Activated CD4-positive, alpha-beta T cell treated with anti-CD3 and anti-CD28 coated beads, Interleukin-2, amount 10 ng/mL, durations not matched to agents 24 days and 14 days (primary cell): ENCODE measurements around the gene ALPK1. TPM values are rescaled to one million over a fixed set of nuclear protein-coding genes. Genes with fewer than 3 reads are reported as not detected.
A peak's percentile ranks its signal among the peaks of the same experiment; 100 is the strongest.
"Not testable (repeated sequence)": the region's sequence is repeated elsewhere in the genome, so short reads cannot be mapped to it uniquely, and the experiment has no call there.

Experiments used
- DNase-seq: peaks from one replicate; pipeline ENCODE4 v3.0.0; 2022
- H3K27ac Mint-ChIP-seq: one replicate; pipeline ENCODE4 v1.8.0; 2022; ENCODE audit warnings: mild to moderate bottlenecking, mixed read lengths
- H3K27me3 Mint-ChIP-seq: one replicate; pipeline ENCODE4 v1.8.0; 2022; ENCODE audit warnings: mixed read lengths
- H3K36me3 Mint-ChIP-seq: one replicate; pipeline ENCODE4 v1.8.0; 2022; ENCODE audit warnings: low read depth, mild to moderate bottlenecking, mixed read lengths
- H3K4me1 Mint-ChIP-seq: one replicate; pipeline ENCODE4 v1.8.0; 2021; ENCODE audit warnings: mixed read lengths
- H3K4me3 Mint-ChIP-seq: one replicate; pipeline ENCODE4 v1.8.0; 2022; ENCODE audit warnings: mild to moderate bottlenecking, moderate library complexity, mixed read lengths
- H3K9me3 Mint-ChIP-seq: one replicate; pipeline ENCODE4 v1.8.0; 2021; ENCODE audit warnings: mixed read lengths
- intact Hi-C: fragments of 100-400 bp; cut with micrococcal nuclease; formaldehyde crosslinking; loops from one replicate; pipeline ENCODE4 v1.15.1; 2023
- total RNA-seq: library from RNA; stranded (reverse); gene quantifications from 2 replicates; pipeline ENCODE4 v1.2.3, GENCODE V29; 2022

ALPK1 gene
- total RNA-seq, 1 donor from 2014 or later = 9.1 TPM

DNA sequence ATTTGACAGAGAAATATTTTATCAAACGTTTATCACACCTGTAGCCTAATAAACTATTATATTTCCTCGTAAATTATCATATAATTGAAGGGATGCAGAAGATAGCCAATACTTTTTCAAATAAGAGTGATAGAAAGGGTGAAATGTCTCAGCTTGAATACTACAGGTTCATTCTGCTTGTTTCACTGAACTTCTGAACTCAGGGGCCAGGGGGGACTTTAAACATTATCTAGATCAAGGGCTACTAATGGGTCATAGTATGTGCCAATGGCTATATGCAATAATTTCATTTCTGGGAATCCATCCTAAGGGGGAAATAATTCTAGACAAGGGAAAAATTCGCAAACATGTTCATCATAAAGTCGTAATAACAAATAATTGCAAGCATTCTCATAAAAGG is 2.6 kb downstream of the ALPK1 start:
- Mint-ChIP-seq H3K9me3 (no peaks in the 10 kb centered on the region), H3K4me3 (peak overlapping the region; percentile 31)

DNA sequence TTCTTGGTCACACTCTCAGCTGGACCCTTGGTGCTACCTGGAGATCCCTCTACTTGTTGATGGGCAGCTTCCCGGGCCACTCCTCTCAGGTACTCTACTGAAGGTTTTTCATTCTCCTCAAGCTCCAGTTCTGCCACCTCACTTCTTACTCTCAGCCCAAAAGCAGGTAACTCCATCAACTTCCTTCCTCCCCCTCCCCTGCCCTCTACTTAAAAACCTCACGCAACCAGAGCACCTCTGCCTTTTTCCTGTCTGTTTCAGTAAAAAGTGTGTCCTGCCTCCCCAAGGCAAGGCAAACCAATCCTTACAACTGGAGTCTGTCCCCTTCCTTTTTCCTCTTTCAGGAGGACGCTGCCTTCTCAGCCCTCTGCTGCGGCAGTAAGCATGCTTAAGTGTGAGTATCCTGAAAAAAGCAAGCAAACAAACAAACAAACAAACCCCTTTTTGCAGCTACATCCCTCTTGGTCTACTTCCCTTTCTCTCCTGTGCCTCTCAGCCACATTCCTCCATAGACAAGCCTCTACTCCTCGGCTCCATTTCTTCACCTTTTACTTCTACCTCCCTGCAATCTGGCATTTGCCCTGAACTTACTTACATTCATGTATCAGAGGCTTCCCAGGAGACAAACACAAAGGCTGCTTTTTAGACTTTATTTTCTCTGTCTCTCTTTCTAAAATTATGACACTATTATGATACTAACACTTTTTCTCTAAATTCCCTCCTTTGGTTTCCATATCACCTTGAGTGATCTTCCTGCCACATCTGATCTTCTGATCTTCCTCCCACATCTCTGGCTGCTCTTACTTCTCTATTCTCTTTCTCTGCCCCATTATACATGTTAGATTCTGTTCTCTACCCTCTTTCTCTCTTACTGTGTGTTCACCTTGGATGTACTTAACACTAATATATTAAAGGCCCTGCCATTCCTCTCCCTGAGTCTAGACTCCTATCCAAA is 5.4 kb downstream of the ALPK1 start:
- Mint-ChIP-seq H3K4me1 (peaks cover 28% of the 10 kb centered on the region), H3K9me3 (peaks cover 6% of the 10 kb centered on the region), H3K27me3 (no peaks in the 10 kb centered on the region), H3K27ac (no peak overlapping the region), H3K36me3 (peaks cover 16% of the 10 kb centered on the region), H3K4me3 (no peak overlapping the region)
- intact Hi-C loops = loop anchor here (1.0 to 5.0 kb wide), 2 partner anchors 14 to 70 kb away; partner anchors contain the start of gene AP1AR
- peak; percentile 73 for DNase-seq

More for the DNA sequence above, 2.6 kb downstream of the ALPK1 start:
- H3K4me1 Mint-ChIP-seq = peaks cover 26% of the 10 kb centered on the region
- H3K27ac Mint-ChIP-seq = no peak overlapping the region
- no peaks in the 10 kb centered on the region for H3K27me3 Mint-ChIP-seq
- peaks cover 3% of the 10 kb centered on the region for H3K36me3 Mint-ChIP-seq
- no peak for DNase-seq
- intact Hi-C loops = loop anchor here (5.0 kb wide), 1 partner anchor 67 kb away; the partner anchor contains the start of gene AP1AR

DNA sequence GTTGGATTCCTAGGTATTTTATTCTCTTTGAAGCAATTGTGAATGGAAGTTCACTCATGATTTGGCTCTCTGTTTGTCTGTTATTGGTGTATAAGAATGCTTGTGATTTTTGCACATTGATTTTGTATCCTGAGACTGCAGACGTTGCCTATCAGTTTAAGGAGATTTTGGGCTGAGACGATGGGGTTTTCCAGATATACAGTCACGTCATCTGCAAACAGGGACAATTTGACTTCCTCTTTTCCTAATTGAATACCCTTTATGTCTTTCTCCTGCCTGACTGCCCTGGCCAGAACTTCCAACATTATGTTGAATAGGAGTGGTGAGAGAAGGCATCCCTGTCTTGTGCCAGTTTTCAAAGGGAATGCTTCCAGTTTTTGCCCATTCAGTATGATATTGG is 8.3 kb downstream of the ALPK1 start:
- H3K9me3 Mint-ChIP-seq, H3K27ac Mint-ChIP-seq, H3K27me3 Mint-ChIP-seq, DNase-seq, H3K4me3 Mint-ChIP-seq, intact Hi-C loops: not testable (repeated sequence)
- Mint-ChIP-seq H3K36me3 (peaks cover 19% of the 10 kb centered on the region), H3K4me1 (peaks cover 20% of the 10 kb centered on the region)

DNA sequence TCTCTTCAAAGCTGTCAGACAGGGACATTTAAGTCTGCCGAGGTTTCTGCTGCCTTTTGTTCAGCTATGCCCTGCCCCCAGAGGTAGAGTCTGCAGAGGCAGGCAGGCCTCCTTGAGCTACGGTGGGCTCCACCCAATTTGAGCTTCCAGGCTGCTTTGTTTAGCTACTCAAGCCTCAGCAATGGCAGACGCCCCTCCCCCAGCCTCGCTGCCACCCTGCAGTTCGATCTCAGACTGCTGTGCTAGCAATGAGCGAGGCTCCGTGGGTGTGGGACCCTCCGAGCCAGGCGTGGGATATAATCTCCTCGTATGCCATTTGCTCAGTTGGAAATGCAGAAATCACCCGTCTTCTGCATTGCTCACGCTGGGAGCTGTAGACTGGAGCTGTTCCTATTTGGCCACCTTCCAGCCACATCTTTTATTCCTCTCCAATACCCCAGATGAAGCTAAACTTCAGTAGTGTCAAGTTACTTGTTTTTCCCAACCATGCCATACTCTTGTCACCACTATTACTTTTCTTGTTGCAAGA is 12.2 kb downstream of the ALPK1 start:
- DNase-seq, H3K9me3 Mint-ChIP-seq, H3K27ac Mint-ChIP-seq, H3K4me3 Mint-ChIP-seq, H3K27me3 Mint-ChIP-seq, intact Hi-C loops: not testable (repeated sequence)
- Mint-ChIP-seq H3K36me3 (peaks cover 24% of the 10 kb centered on the region), H3K4me1 (peaks cover 22% of the 10 kb centered on the region)

DNA sequence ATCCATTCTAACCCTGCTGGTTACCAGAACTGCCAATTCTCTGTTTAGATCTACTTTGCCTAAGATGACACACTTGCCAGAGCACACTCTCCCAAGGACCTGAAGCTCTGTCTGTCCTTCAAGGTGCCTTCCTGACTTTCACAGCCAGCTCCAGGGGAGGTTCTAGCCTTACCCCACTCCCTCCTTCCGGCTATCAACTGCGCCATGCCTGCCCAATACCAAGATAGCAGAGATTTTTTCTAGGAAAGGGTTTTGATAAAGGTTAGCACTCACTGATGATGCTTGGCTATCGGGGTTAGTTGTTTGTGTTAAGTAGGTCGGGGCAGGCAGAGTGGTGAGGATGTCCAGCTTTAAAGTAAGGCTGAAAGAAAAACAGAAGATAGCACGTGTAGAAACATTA is 14.3 kb downstream of the ALPK1 start:
- Mint-ChIP-seq H3K27ac (no peak overlapping the region), H3K9me3 (peaks cover 6% of the 10 kb centered on the region), H3K27me3 (no peaks in the 10 kb centered on the region), H3K36me3 (peaks cover 26% of the 10 kb centered on the region), H3K4me3 (no peak overlapping the region), H3K4me1 (peaks cover 22% of the 10 kb centered on the region)
- DNase-seq = no peak
- intact Hi-C loops = no loop called here

DNA sequence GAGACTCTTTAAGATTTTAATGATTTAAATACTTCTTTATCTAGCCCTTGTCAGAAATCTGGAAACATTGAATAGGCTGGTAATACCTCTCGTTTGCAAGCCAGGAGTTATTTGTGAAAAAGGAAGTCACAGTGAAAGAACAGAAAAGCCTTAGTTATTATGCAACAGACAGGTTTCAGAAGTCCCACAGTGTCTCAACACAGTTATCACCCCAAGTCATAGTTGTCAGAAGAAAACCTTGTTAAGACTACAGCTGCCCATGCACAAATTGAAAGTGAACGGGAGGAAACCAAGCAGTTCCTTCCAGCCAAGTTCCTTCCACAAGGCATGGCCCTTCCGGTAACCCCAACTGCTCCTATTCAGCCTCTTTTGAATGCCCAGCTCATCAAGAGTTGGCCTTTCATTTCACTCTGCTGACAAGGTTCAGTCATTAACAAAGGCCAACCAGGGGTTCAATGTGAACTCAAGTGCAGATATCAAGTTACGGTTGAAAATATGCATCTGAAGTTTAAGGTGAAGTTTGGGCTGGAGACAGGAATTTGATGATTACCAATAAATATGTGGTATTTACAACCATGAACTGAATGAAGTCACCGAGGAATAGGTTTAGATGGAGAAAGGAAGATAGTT is 15.6 kb downstream of the ALPK1 start:
- H3K4me1 Mint-ChIP-seq = peaks cover 13% of the 10 kb centered on the region
- no peaks in the 10 kb centered on the region for H3K9me3 Mint-ChIP-seq
- no peak for DNase-seq
- H3K27ac Mint-ChIP-seq = no peak overlapping the region
- intact Hi-C loops = no loop called here
- H3K27me3 Mint-ChIP-seq = no peaks in the 10 kb centered on the region
- no peak overlapping the region for H3K4me3 Mint-ChIP-seq
- peaks cover 25% of the 10 kb centered on the region for H3K36me3 Mint-ChIP-seq

DNA sequence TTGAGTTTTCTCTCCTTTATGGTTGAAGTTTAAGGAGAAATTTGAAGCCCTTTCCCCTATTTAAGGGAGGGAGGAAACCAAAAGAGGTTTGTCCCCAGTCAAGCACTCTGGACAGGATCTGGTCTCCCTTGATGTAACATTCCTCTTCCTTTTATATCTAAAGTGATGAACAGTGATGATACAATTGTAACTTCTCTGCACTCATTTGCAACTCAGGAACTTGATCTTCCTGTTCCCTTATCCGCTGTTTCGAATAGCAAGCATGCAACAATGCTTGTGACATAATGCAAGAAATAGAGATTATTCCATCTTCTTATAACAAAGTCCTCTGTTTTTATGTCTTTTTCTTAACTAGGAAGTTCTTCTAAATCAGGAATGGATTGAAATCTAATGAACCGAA is 18.3 kb downstream of the ALPK1 start:
- Mint-ChIP-seq H3K4me1 (peaks cover 20% of the 10 kb centered on the region), H3K27ac (no peak overlapping the region), H3K36me3 (peaks cover 31% of the 10 kb centered on the region), H3K9me3 (peaks cover under 1% of the 10 kb centered on the region), H3K27me3 (no peaks in the 10 kb centered on the region), H3K4me3 (no peak overlapping the region)
- intact Hi-C loops = no loop called here
- DNase-seq = no peak

DNA sequence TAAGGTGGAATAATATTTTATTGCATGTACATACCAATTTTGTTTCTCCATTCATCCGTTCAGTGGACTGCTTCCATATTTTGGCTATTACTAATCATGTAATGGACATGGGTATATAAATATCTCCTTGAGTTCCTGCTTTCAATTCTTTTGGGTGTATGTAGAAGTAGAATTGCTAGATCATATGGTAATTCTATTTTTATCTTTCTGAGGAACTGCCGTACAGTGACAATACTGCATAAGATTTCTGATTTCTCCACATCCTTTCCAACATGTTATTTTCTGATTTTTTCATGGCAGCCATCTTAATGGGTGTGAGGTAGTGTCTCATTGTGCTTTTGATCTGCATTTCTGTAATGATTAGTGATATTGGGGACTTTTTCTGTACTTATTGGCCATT is 19.2 kb downstream of the ALPK1 start:
- Mint-ChIP-seq H3K4me3 (no peak overlapping the region), H3K27me3 (no peaks in the 10 kb centered on the region), H3K9me3 (peaks cover 3% of the 10 kb centered on the region), H3K4me1 (peaks cover 25% of the 10 kb centered on the region), H3K36me3 (peaks cover 31% of the 10 kb centered on the region), H3K27ac (no peak overlapping the region)
- intact Hi-C loops = no loop called here
- no peak for DNase-seq

DNA sequence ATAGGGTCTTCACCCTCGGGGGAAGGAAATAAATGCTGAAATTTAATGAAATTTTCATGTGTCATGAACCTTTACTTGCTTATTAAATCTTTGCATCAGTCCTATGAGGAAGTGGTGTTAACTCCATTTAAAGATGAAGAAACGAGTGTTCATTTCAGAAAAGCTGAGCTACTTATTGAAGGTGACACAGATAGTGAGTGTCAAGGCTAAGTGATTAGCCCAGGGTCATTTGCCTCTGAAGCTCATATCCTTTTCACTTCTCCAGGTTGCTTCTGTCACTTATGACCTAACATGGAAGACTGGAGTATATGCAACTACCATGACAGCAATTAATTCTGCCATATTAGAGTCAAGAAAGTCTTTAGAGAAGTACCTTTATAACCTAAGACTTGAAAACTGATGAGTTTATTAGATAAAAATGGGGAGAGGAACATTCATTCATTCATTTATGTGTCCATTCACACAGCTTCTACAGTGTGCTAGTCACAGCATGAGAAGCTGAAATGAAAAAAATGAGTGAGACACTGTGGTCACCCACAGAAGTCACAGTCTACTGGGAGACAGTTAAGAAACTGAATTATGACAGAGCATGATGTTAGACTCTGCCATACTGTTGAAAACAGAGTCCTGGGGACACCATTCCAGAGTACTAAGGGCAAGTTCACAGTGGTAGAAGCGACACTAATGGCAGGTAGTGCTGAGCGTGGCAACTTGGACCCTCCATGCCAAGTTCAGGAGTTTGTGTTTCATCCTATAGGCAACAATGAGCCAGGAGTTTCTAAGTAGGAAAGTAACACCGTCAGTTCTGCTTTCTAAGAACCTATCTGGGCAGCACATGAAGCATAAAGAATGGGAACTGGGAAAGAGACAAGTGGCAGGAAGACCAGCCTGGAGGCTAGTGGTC is 21.3 kb downstream of the ALPK1 start:
- no peaks in the 10 kb centered on the region for H3K27me3 Mint-ChIP-seq
- no peak for DNase-seq
- intact Hi-C loops = no loop called here
- no peak overlapping the region for H3K4me3 Mint-ChIP-seq
- H3K4me1 Mint-ChIP-seq = peaks cover 29% of the 10 kb centered on the region
- H3K9me3 Mint-ChIP-seq = peaks cover 3% of the 10 kb centered on the region
- peak overlapping the region; percentile 9 for H3K27ac Mint-ChIP-seq
- H3K36me3 Mint-ChIP-seq = peaks cover 27% of the 10 kb centered on the region

DNA sequence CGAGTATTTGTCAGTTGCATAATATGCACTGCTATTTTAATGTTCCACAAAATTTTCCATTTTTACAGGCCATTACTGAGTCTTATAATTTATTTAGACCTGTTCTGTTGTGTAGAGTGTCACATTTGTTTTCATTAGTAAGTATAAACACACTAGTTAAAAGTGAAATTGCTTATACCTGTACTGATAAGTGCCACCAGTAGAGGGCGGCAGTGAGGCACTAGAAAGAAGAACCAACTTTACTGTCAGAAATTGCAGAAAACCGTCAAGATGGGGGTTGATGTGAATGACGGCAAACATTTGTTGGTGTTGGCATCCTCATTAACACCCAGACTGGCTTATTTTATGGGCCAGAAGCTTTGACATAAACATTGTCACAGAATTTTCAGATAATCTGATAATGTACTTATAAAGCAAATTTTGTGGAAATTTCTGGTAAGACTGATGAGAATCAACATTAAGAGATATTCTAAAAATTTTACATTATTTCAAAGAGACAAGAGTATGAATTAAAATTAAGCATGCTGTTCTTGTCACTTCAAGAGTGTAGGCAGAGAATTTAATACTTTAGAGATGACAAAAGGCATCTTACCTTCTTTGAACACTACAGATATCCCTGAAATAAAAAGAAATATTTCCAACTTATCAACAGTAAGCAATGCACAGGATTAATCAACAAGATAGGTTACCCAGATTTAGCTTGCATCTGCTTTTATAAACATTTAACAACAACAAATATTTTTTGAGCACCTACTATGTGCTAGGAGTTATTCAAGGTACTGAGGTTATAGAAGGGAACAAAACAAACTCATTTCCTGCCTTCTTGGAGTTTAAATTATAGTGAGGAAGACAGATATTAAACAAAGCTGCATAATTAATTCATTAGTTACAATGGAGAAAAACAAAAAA is 24.9 kb downstream of the ALPK1 start:
- peaks cover 24% of the 10 kb centered on the region for H3K36me3 Mint-ChIP-seq
- peak; percentile 93 for DNase-seq
- H3K27me3 Mint-ChIP-seq = no peaks in the 10 kb centered on the region
- intact Hi-C loops = loop anchor here (1.0 to 10.0 kb wide), 5 partner anchors 34 to 613 kb away; partner anchors contain the start of genes LARP7 and ZGRF1
- no peak overlapping the region for H3K4me3 Mint-ChIP-seq
- H3K27ac Mint-ChIP-seq = no peak overlapping the region
- H3K9me3 Mint-ChIP-seq = peaks cover 3% of the 10 kb centered on the region
- H3K4me1 Mint-ChIP-seq = peaks cover 29% of the 10 kb centered on the region

DNA sequence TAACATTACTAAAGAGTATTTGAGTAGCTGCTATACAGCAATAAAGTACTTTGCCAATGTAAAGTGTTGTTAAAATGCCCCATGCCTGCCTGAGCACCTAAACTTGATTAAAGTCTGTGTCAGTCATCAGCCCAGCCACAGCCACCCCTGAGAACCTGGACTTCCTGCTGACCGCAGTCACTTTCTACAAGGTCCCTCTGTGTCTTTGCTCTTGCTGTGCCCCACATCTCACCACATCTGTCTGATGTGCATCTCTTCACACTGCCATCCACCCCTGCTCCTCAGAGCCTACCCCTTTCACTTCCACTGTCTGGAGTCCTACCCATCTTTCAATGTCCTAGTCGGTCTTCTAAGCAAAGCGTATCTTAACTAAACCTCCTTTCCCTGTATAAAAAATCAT is 25.7 kb downstream of the ALPK1 start:
- Mint-ChIP-seq H3K9me3 (peaks cover 3% of the 10 kb centered on the region), H3K4me1 (peaks cover 29% of the 10 kb centered on the region), H3K27me3 (no peaks in the 10 kb centered on the region), H3K4me3 (no peak overlapping the region), H3K36me3 (peaks cover 19% of the 10 kb centered on the region), H3K27ac (no peak overlapping the region)
- intact Hi-C loops = loop anchor here (5.0 to 10.0 kb wide), 3 partner anchors 226 to 612 kb away; partner anchors contain the start of genes LARP7 and ZGRF1
- no peak for DNase-seq

DNA sequence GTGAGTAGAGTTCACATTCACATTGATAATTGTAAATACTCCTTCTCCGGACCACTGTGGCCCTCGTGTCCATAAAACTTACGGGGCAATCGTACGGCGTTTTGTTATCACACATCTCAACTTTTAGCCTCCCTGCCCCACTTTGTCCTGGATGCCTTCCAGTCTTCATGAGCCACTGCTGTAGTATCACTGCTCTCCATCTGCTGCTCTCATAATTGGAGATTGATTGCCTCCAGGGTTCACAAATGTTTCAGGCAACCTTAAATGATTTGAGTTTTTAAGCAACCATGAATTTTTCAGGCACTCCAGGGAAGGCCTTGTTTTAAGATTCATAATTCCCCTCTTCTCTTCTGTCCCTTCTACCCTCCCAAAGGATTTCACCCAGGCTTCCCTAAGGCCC is 28.4 kb downstream of the ALPK1 start:
- peaks cover 15% of the 10 kb centered on the region for H3K36me3 Mint-ChIP-seq
- no peak for DNase-seq
- no peaks in the 10 kb centered on the region for H3K27me3 Mint-ChIP-seq
- H3K4me1 Mint-ChIP-seq = peaks cover 13% of the 10 kb centered on the region
- H3K4me3 Mint-ChIP-seq = no peak overlapping the region
- intact Hi-C loops = loop anchor here (10.0 kb wide), 2 partner anchors 309 to 609 kb away; partner anchors contain the start of genes LARP7 and ZGRF1
- H3K27ac Mint-ChIP-seq = no peak overlapping the region
- H3K9me3 Mint-ChIP-seq = peaks cover 1% of the 10 kb centered on the region
